GM23248 (cell line): Measurements from ENCODE around the gene FAM120A. TPM values are rescaled to one million over a fixed set of nuclear protein-coding genes. Genes with fewer than 3 reads are reported as not detected.

ENCODE experiments used
- DNase-seq: peaks from one replicate; pipeline ENCODE4 v3.0.0-alpha.2; 2015
- H2AFZ ChIP-seq: fragments of 200-600 bp; sonication (generic); 2 replicates; pipeline ENCODE4 v1.6.1; 2016; ENCODE audit warnings: antibody characterized with exemption
- H3F3A ChIP-seq: fragments of 200-600 bp; sonication (generic); 2 replicates; pipeline ENCODE4 v1.6.1; 2016; ENCODE audit warnings: mild to moderate bottlenecking, antibody characterized with exemption, mixed run types; ENCODE audit not compliant: insufficient read depth
- H3K27ac ChIP-seq: fragments of 200-600 bp; sonication (generic); 2 replicates; pipeline ENCODE4 v1.5.1; 2016; ENCODE audit warnings: mild to moderate bottlenecking
- H3K27me3 ChIP-seq: fragments of 200-600 bp; sonication (generic); replicated peaks from 2 replicates; pipeline ENCODE4 v1.6.1; 2016; ENCODE audit warnings: mild to moderate bottlenecking; ENCODE audit not compliant: insufficient read depth
- H3K36me3 ChIP-seq: fragments of 200-600 bp; sonication (generic); 2 replicates; pipeline ENCODE4 v1.6.1; 2016; ENCODE audit warnings: low read depth, mild to moderate bottlenecking
- H3K4me1 ChIP-seq: fragments of 200-600 bp; sonication (generic); 2 replicates; pipeline ENCODE4 v1.6.1; 2016; ENCODE audit warnings: mild to moderate bottlenecking; ENCODE audit not compliant: insufficient read depth
- H3K4me2 ChIP-seq: fragments of 200-600 bp; sonication (generic); one replicate; pipeline ENCODE4 v1.6.1; 2016; ENCODE audit warnings: mild to moderate bottlenecking; ENCODE audit not compliant: unreplicated experiment
- H3K4me3 ChIP-seq: fragments of 200-600 bp; sonication (generic); 2 replicates; pipeline ENCODE4 v1.5.1; 2016; ENCODE audit warnings: mild to moderate bottlenecking
- H3K79me2 ChIP-seq: fragments of 200-600 bp; sonication (generic); 2 replicates; pipeline ENCODE4 v1.6.1; 2016; ENCODE audit warnings: mild to moderate bottlenecking; ENCODE audit not compliant: insufficient read depth
- H3K9ac ChIP-seq: fragments of 200-600 bp; sonication (generic); 2 replicates; pipeline ENCODE4 v1.6.1; 2016; ENCODE audit warnings: mild to moderate bottlenecking
- H3K9me2 ChIP-seq: fragments of 200-600 bp; sonication (generic); 2 replicates; pipeline ENCODE4 v1.6.1; 2016; ENCODE audit warnings: mixed run types, mild to moderate bottlenecking, moderate library complexity; ENCODE audit not compliant: insufficient read depth
- H3K9me3 ChIP-seq: fragments of 200-600 bp; sonication (generic); one replicate; pipeline ENCODE4 v1.6.1; 2017; ENCODE audit warnings: low read depth
- H4K20me1 ChIP-seq: fragments of 200-600 bp; sonication (generic); 2 replicates; pipeline ENCODE4 v1.6.0; 2016; ENCODE audit not compliant: insufficient read depth
- EZH2 ChIP-seq: fragments of 200-600 bp; sonication (generic); IDR thresholded peaks from 2 replicates; pipeline ENCODE4 v1.6.1; 2018; ENCODE audit warnings: antibody characterized with exemption, mild to moderate bottlenecking; ENCODE audit not compliant: insufficient read depth, poor library complexity, severe bottlenecking
- EZH2phosphoT487 ChIP-seq: fragments of 200-600 bp; sonication (generic); IDR thresholded peaks from 2 replicates; pipeline ENCODE4 v1.6.1; 2018; ENCODE audit warnings: antibody characterized with exemption, moderate library complexity, mild to moderate bottlenecking, low read depth; ENCODE audit not compliant: insufficient read depth
- WGBS, 2 experiments: methylation state at CpG; one replicate each; pipeline ENCODE4 v1.1.6; 2015 to 2017; ENCODE audit warnings: low lambda C conversion rate in 2 of 2, low coverage in 1 of 2; ENCODE audit errors: missing lambda C conversion rate in 2 of 2; 5-methylcytosine and 5-hydroxymethylcytosine counted together
- in situ Hi-C: fragments of 300-500 bp; cut with MboI; formaldehyde crosslinking; loops from 2 replicates; pipeline ENCODE4 v1.15.0; 2020
- polyA plus RNA-seq: library from polyadenylated mRNA; unstranded; fragments of >200 nt; fragmentation: Nextera tagmentation; extraction: Ambion mirVana; gene quantifications from 2 replicates; pipeline ENCODE4 v1.2.1, GENCODE V29; 2016
- total RNA-seq: library from RNA; depleted of rRNA; stranded (reverse); fragments of >200 nt; shearing (Covaris generic); gene quantifications from 2 replicates; pipeline ENCODE4 v1.2.3, GENCODE V29; 2014

FAM120A gene
- total and polyA plus RNA-seq, 2 experiments from 2014 or later: 28.9 to 90.5 TPM

GRCh38 chr9:93422977-93423616 is 28.4 kb upstream of the FAM120A start:
- H3K4me1 ChIP-seq: no peaks in the 10 kb centered on the region
- TF ChIP-seq EZH2phosphoT487: no peak
- no peak for TF ChIP-seq EZH2
- no peak overlapping the region for H2AFZ ChIP-seq
- H3K4me2 ChIP-seq: no peak overlapping the region
- no peaks in the 10 kb centered on the region for H3K36me3 ChIP-seq
- in situ Hi-C loops: no loop called here
- WGBS, 2 experiments: 55 to 56% methylated on average over 10 of the region's 10 CpGs
- H3K9ac ChIP-seq: no peak overlapping the region
- no peak overlapping the region for H3K27ac ChIP-seq
- H3K9me2 ChIP-seq: no peaks in the 10 kb centered on the region
- no peaks in the 10 kb centered on the region for H3K27me3 ChIP-seq
- no peak overlapping the region for H3K4me3 ChIP-seq
- H3K79me2 ChIP-seq: no peaks in the 10 kb centered on the region
- no peaks in the 10 kb centered on the region for H3F3A ChIP-seq
- DNase-seq: no peak
- no peaks in the 10 kb centered on the region for H3K9me3 ChIP-seq
- no peaks in the 10 kb centered on the region for H4K20me1 ChIP-seq

- DNase-seq: no peak
- Histone ChIP-seq H3K27ac (no peak overlapping the region), H3K36me3 (no peaks in the 10 kb centered on the region), H4K20me1 (no peaks in the 10 kb centered on the region), H3K9ac (no peak overlapping the region), H3K4me2 (no peak overlapping the region), H3K27me3 (no peaks in the 10 kb centered on the region), H3K79me2 (no peaks in the 10 kb centered on the region), H3F3A (no peaks in the 10 kb centered on the region), H3K9me2 (no peaks in the 10 kb centered on the region), H3K4me3 (no peak overlapping the region), H2AFZ (no peak overlapping the region), H3K9me3 (no peaks in the 10 kb centered on the region), H3K4me1 (no peaks in the 10 kb centered on the region)
- in situ Hi-C loops: no loop called here
- WGBS, 2 experiments: 70% methylated on average over 5 of the region's 5 CpGs
- TF ChIP-seq EZH2: no peak
- TF ChIP-seq EZH2phosphoT487: no peak
Measured at GRCh38 chr9:93427655-93428379, 23.7 kb upstream of the FAM120A start.

- no peaks in the 10 kb centered on the region for H3K36me3 ChIP-seq
- no peaks in the 10 kb centered on the region for H3F3A ChIP-seq
- 22 to 34% methylated on average over 5 of the region's 5 CpGs for WGBS, 2 experiments
- no peak for TF ChIP-seq EZH2
- no peak for TF ChIP-seq EZH2phosphoT487
- H4K20me1 ChIP-seq: no peaks in the 10 kb centered on the region
- H2AFZ ChIP-seq: 0 out of 2 replicates have a peak overlapping the region, but pooled peaks have one; percentile 24
- H3K9ac ChIP-seq: no peak overlapping the region
- H3K4me1 ChIP-seq: no peaks in the 10 kb centered on the region
- no peaks in the 10 kb centered on the region for H3K9me3 ChIP-seq
- no peaks in the 10 kb centered on the region for H3K79me2 ChIP-seq
- in situ Hi-C loops: no loop called here
- no peaks in the 10 kb centered on the region for H3K9me2 ChIP-seq
- H3K27ac ChIP-seq: no peak overlapping the region
- no peak overlapping the region for H3K4me2 ChIP-seq
- no peak for DNase-seq
- no peaks in the 10 kb centered on the region for H3K27me3 ChIP-seq
- no peak overlapping the region for H3K4me3 ChIP-seq
Measured at GRCh38 chr9:93431539-93432105, 19.9 kb upstream of the FAM120A start.

- 41 to 57% methylated on average over 1 of the region's 1 CpG for WGBS, 2 experiments
- in situ Hi-C loops: no loop called here
- TF ChIP-seq EZH2phosphoT487 (no peak), EZH2 (no peak)
- no peaks in the 10 kb centered on the region for H3K27me3 ChIP-seq
- H3K9me2 ChIP-seq: no peaks in the 10 kb centered on the region
- no peak overlapping the region for H3K27ac ChIP-seq
- H4K20me1 ChIP-seq: no peaks in the 10 kb centered on the region
- no peak overlapping the region for H3K4me3 ChIP-seq
- no peaks in the 10 kb centered on the region for H3K79me2 ChIP-seq
- H3K36me3 ChIP-seq: no peaks in the 10 kb centered on the region
- H3K4me1 ChIP-seq: no peaks in the 10 kb centered on the region
- no peaks in the 10 kb centered on the region for H3K9me3 ChIP-seq
- no peak overlapping the region for H3K9ac ChIP-seq
- H3F3A ChIP-seq: no peaks in the 10 kb centered on the region
- H2AFZ ChIP-seq: no peak overlapping the region
- no peak overlapping the region for H3K4me2 ChIP-seq
- no peak for DNase-seq
Measured at GRCh38 chr9:93432964-93433363, 18.5 kb upstream of the FAM120A start.
